Measurements from ENCODE around the gene ASPRV1. TPM values are rescaled to one million over a fixed set of nuclear protein-coding genes. Genes with fewer than 3 reads are reported as not detected.

ASPRV1 gene
- polyA plus RNA-seq, 1 donor (not counting 4 experiments of a cell fraction or from before 2014, with no cell fraction given), result 1.5 TPM

- Histone ChIP-seq H3K9ac (ENCODE audit: control insufficient read depth, extremely low read depth, insufficient read depth, low read length) (no peak overlapping the region), H3K4me2 (ENCODE audit: control insufficient read depth, extremely low read depth, insufficient read depth, low read depth, low read length) (no peak overlapping the region), H2AFZ (ENCODE audit: control insufficient read depth, low read length) (no peak overlapping the region), H3K27me3 (ENCODE audit: control insufficient read depth, extremely low read depth, insufficient read depth, low read length) (no peaks in the 10 kb centered on the region), H4K20me1 (ENCODE audit: control insufficient read depth, extremely low read depth, insufficient read depth, low read length) (no peaks in the 10 kb centered on the region), H3K4me3 (ENCODE audit: control insufficient read depth in 2 of 3, extremely low read depth in 1 of 3, insufficient read depth in 2 of 3, low read depth in 1 of 3, low read length in 3 of 3) (no peak overlapping the region), H3K9me3 (ENCODE audit: control insufficient read depth, low read depth, low read length) (no peaks in the 10 kb centered on the region), H3K36me3 (ENCODE audit: control insufficient read depth in 2 of 2, extremely low read depth in 1 of 2, insufficient read depth in 2 of 2, low read length in 2 of 2) (peaks cover 12 to 27% of the 10 kb centered on the region in 2 experiments), H3K27ac (ENCODE audit: control insufficient read depth, insufficient read depth, low read length) (no peak overlapping the region), H3K79me2 (ENCODE audit: control insufficient read depth, insufficient read depth, low read length) (no peaks in the 10 kb centered on the region), H3K4me1 (ENCODE audit: control insufficient read depth, extremely low read depth, insufficient read depth, low read length) (peaks cover 6% of the 10 kb centered on the region), H3K9me1 (ENCODE audit: control insufficient read depth, extremely low read depth, insufficient read depth, low read length) (no peaks in the 10 kb centered on the region)
- TF ChIP-seq EZH2 (IDR thresholded peaks at IDR 0.05; ENCODE audit: low read length), result no peak
- TF ChIP-seq, protein P1, sequence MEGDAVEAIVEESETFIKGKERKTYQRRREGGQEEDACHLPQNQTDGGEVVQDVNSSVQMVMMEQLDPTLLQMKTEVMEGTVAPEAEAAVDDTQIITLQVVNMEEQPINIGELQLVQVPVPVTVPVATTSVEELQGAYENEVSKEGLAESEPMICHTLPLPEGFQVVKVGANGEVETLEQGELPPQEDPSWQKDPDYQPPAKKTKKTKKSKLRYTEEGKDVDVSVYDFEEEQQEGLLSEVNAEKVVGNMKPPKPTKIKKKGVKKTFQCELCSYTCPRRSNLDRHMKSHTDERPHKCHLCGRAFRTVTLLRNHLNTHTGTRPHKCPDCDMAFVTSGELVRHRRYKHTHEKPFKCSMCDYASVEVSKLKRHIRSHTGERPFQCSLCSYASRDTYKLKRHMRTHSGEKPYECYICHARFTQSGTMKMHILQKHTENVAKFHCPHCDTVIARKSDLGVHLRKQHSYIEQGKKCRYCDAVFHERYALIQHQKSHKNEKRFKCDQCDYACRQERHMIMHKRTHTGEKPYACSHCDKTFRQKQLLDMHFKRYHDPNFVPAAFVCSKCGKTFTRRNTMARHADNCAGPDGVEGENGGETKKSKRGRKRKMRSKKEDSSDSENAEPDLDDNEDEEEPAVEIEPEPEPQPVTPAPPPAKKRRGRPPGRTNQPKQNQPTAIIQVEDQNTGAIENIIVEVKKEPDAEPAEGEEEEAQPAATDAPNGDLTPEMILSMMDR (optimal IDR thresholded peaks at IDR 0.05 in 1 of 3, IDR thresholded peaks at IDR 0.05 in 1 of 3, conservative IDR thresholded peaks at IDR 0.05 in 1 of 3; ENCODE audit: extremely low read depth in 1 of 3, insufficient read depth in 2 of 3, low read length in 3 of 3), result no peak
- dilution Hi-C loops (cut with MboI; ENCODE audit: extremely low pct_ligation_motif_present, low sequenced_read_pairs), result no loop called here
- FAIRE-seq (peak; percentile 56), DNase-seq (ENCODE audit: low read depth, low spot score) (no peak)
Measured at GRCh38 chr2:69926849-69927515, 34.4 kb downstream of the ASPRV1 start.

- Histone ChIP-seq H2AFZ (ENCODE audit: control insufficient read depth, low read length) (no peak overlapping the region), H3K27ac (ENCODE audit: control insufficient read depth, insufficient read depth, low read length) (no peak overlapping the region), H3K9ac (ENCODE audit: control insufficient read depth, extremely low read depth, insufficient read depth, low read length) (no peak overlapping the region), H3K79me2 (ENCODE audit: control insufficient read depth, insufficient read depth, low read length) (no peaks in the 10 kb centered on the region), H3K4me3 (ENCODE audit: control insufficient read depth in 2 of 3, extremely low read depth in 1 of 3, insufficient read depth in 2 of 3, low read depth in 1 of 3, low read length in 3 of 3) (no peak overlapping the region), H3K4me2 (ENCODE audit: control insufficient read depth, extremely low read depth, insufficient read depth, low read depth, low read length) (no peak overlapping the region), H3K9me1 (ENCODE audit: control insufficient read depth, extremely low read depth, insufficient read depth, low read length) (no peaks in the 10 kb centered on the region), H3K36me3 (ENCODE audit: control insufficient read depth in 2 of 2, extremely low read depth in 1 of 2, insufficient read depth in 2 of 2, low read length in 2 of 2) (peaks cover 18 to 39% of the 10 kb centered on the region in 2 experiments), H3K27me3 (ENCODE audit: control insufficient read depth, extremely low read depth, insufficient read depth, low read length) (no peaks in the 10 kb centered on the region), H4K20me1 (ENCODE audit: control insufficient read depth, extremely low read depth, insufficient read depth, low read length) (no peaks in the 10 kb centered on the region), H3K4me1 (ENCODE audit: control insufficient read depth, extremely low read depth, insufficient read depth, low read length) (peaks cover 8% of the 10 kb centered on the region), H3K9me3 (ENCODE audit: control insufficient read depth, low read depth, low read length) (no peaks in the 10 kb centered on the region)
- no peak for FAIRE-seq
- TF ChIP-seq, protein P1 (optimal IDR thresholded peaks at IDR 0.05 in 1 of 3, IDR thresholded peaks at IDR 0.05 in 1 of 3, conservative IDR thresholded peaks at IDR 0.05 in 1 of 3; ENCODE audit: extremely low read depth in 1 of 3, insufficient read depth in 2 of 3, low read length in 3 of 3), result no peak
- no peak for TF ChIP-seq EZH2 (IDR thresholded peaks at IDR 0.05; ENCODE audit: low read length)
- dilution Hi-C loops (cut with MboI; ENCODE audit: extremely low pct_ligation_motif_present, low sequenced_read_pairs), result no loop called here
- no peak for DNase-seq (ENCODE audit: low read depth, low spot score)
Measured at GRCh38 chr2:69923116-69923515, 38.3 kb downstream of the ASPRV1 start.
